CD4-positive, CD25-positive, alpha-beta regulatory T cell (primary cell): Measurements from ENCODE around the gene GALNT15. TPM values are rescaled to one million over a fixed set of nuclear protein-coding genes. Genes with fewer than 3 reads are reported as not detected.

Source experiments
- ATAC-seq, 2 donors: fragments of 150-1000 bp; cut with Tn5 transposase; one replicate each; pipeline ENCODE4 v1.10.0; 2021; ENCODE audit warnings: low read depth in 2 of 2, moderate number of reproducible peaks in 2 of 2, moderate library complexity in 1 of 2
- DNase-seq, 3 donors: peaks; one replicate each; pipeline versions ENCODE4 v3.0.0 to v3.0.0-alpha.2; 2012 to 2022; ENCODE audit warnings: mixed read lengths in 1 of 3
- H3K27ac ChIP-seq: one replicate; pipeline ENCODE4 v1.7.0; 2013; ENCODE audit warnings: mild to moderate bottlenecking, low read length; ENCODE audit not compliant: insufficient read depth, poor library complexity, severe bottlenecking
- H3K27me3 ChIP-seq: one replicate; pipeline ENCODE4 v1.7.0; 2013; ENCODE audit warnings: low read length; ENCODE audit not compliant: control insufficient read depth, insufficient read depth
- H3K36me3 ChIP-seq: one replicate; pipeline ENCODE4 v1.7.0; 2013; ENCODE audit warnings: mild to moderate bottlenecking, low read length, moderate library complexity; ENCODE audit not compliant: control insufficient read depth, insufficient read depth
- H3K4me1 ChIP-seq: 2 replicates; pipeline ENCODE4 v1.7.0; 2013; ENCODE audit warnings: mild to moderate bottlenecking, low read length; ENCODE audit not compliant: insufficient read depth, control insufficient read depth, poor library complexity, severe bottlenecking
- H3K4me3 ChIP-seq: one replicate; pipeline ENCODE4 v1.7.0; 2013; ENCODE audit warnings: low read depth, mild to moderate bottlenecking, low read length, moderate library complexity
- H3K9me3 ChIP-seq, 2 experiments: 1 replicate in 1 of 2; 2 replicates in 1 of 2; pipeline ENCODE4 v1.7.0; 2013; ENCODE audit warnings: low read length in 2 of 2, mild to moderate bottlenecking in 1 of 2, moderate library complexity in 1 of 2; ENCODE audit not compliant: control insufficient read depth in 2 of 2
- H3K27ac Mint-ChIP-seq, 3 donors: one replicate each; pipeline ENCODE4 v1.8.0; 2020 to 2022; ENCODE audit warnings: mild to moderate bottlenecking in 3 of 3, mixed read lengths in 3 of 3, moderate library complexity in 2 of 3
- H3K27me3 Mint-ChIP-seq: one replicate; pipeline ENCODE4 v1.8.0; 2022; ENCODE audit warnings: mild to moderate bottlenecking, mixed read lengths
- H3K36me3 Mint-ChIP-seq: one replicate; pipeline ENCODE4 v1.8.0; 2020; ENCODE audit warnings: mixed read lengths
- H3K4me1 Mint-ChIP-seq, 4 donors: one replicate each; pipeline ENCODE4 v1.8.0; 2020 to 2022; ENCODE audit warnings: mixed read lengths in 4 of 4, mild to moderate bottlenecking in 1 of 4
- H3K4me3 Mint-ChIP-seq, 4 donors: one replicate each; pipeline ENCODE4 v1.8.0; 2020 to 2022; ENCODE audit warnings: mild to moderate bottlenecking in 4 of 4, mixed read lengths in 4 of 4, moderate library complexity in 3 of 4
- H3K9me3 Mint-ChIP-seq, 7 donors: one replicate each; pipeline ENCODE4 v1.8.0; 2020 to 2022; ENCODE audit warnings: mixed read lengths in 7 of 7, mild to moderate bottlenecking in 3 of 7, moderate library complexity in 2 of 7
- polyA plus RNA-seq, 4 donors: library from polyadenylated mRNA; unstranded; fragments of 300-500 nt; fragmentation: Illumina TruSeq; gene quantifications; one replicate each; pipeline ENCODE4 v1.2.3, GENCODE V29; 2021
- total RNA-seq: library from RNA; stranded (reverse); gene quantifications from one replicate; pipeline ENCODE4 v1.2.3, GENCODE V29; 2022

The GALNT15 gene
- total and polyA plus RNA-seq, 5 donors from 2014 or later, result not detected

DNA sequence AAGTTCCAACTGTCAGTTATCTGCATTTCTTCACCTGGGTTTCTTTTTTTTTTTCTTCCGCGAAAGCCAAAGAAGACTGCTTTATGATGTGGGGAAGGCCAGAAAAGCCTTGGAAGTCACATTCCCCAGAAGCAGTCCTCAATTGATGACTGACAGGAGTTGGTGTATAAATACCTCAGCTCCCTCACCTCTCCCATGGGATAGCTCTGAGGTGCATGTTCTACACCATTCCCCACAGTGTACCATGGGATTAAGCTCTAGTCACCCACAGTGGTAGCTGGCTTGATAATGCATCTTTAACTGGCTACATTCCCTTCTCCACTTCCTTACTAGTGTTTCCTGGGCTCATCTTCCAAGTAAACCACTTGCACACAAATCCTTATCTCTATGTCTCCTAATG lies 59.8 kb downstream of the GALNT15 start:
- Histone ChIP-seq H3K4me3 (no peak overlapping the region), H3K27ac (no peak overlapping the region), H3K4me1 (no peaks in the 10 kb centered on the region), H3K27me3 (no peaks in the 10 kb centered on the region), H3K9me3 (no peaks in the 10 kb centered on the region), H3K36me3 (no peaks in the 10 kb centered on the region)
- no peaks in the 10 kb centered on the region for H3K36me3 Mint-ChIP-seq
- peaks cover 0 to 5% (median 0%) of the 10 kb centered on the region in 4 donors for H3K4me1 Mint-ChIP-seq
- H3K9me3 Mint-ChIP-seq, result peaks cover 0 to 5% (median 0%) of the 10 kb centered on the region in 7 donors
- DNase-seq, result no peak
- no peak for ATAC-seq
- no peak overlapping the region for H3K4me3 Mint-ChIP-seq
- H3K27ac Mint-ChIP-seq, result no peak overlapping the region
- peaks cover 23% of the 10 kb centered on the region for H3K27me3 Mint-ChIP-seq

DNA sequence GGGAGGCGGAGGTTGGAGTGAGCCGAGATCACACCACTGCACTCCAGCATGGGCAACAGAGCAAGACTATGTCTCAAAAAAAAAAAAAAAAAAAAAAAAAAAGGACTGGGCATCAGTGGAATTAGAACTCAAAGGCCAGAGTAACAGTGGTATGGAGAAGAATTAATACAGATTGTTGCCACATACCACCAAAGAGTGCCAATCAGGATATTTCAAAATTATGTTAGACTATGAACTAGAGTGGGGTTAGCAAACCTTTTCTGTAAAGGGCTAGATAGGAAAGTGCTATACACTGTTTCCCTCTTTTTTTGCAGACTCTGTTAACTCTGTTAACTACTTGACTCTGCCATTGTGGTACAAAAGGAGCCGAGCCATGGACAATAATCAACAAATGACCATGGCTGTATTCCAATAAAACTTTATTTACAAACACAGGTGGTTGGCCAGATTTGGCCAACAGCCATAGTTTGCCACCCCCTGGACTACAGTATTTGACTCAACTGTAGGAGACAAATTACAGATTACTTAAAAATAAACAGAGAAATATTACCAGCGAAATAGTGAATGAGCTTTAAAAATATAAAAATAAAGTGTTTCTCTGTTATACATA lies 61.7 kb downstream of the GALNT15 start:
- no peaks in the 10 kb centered on the region for H3K36me3 Mint-ChIP-seq
- no peak overlapping the region for H3K27ac ChIP-seq
- peaks cover 0 to under 1% (median 0%) of the 10 kb centered on the region in 7 donors for H3K9me3 Mint-ChIP-seq
- H3K27me3 Mint-ChIP-seq, result peaks cover 22% of the 10 kb centered on the region
- peaks cover 0 to 5% (median 2%) of the 10 kb centered on the region in 4 donors for H3K4me1 Mint-ChIP-seq
- H3K4me3 ChIP-seq, result no peak overlapping the region
- H3K4me1 ChIP-seq, result no peaks in the 10 kb centered on the region
- no peak for DNase-seq
- no peaks in the 10 kb centered on the region for H3K9me3 ChIP-seq
- H3K36me3 ChIP-seq, result no peaks in the 10 kb centered on the region
- no peaks in the 10 kb centered on the region for H3K27me3 ChIP-seq
- H3K27ac Mint-ChIP-seq, result no peak overlapping the region
- no peak for ATAC-seq
- no peak overlapping the region for H3K4me3 Mint-ChIP-seq

DNA sequence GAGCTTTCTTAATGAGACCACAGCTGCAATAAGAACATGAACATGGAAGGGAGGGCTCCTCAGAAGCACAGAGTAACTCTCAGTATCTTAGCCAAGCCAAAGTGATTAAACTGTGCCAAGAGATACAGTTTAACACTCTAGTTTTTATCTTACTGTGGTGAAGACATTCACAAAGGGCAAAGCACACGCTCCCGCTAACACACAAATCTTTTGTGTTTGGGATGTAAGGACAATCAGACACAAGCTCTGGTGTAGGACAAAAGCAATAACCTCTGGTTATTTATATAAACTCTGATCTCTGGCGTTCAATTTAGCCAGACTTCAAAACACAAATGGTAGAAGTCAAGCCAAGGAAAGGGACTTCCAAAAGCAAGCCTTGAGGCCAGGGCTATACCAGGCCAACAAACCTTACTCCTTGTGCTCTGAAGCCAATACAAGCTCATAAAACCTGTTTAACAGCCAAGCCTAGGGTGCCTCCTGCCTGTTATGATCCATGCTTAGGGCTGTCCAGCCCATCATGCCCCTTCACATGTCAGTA lies 62.4 kb downstream of the GALNT15 start:
- Histone ChIP-seq H3K36me3 (no peaks in the 10 kb centered on the region), H3K4me1 (no peaks in the 10 kb centered on the region), H3K27me3 (no peaks in the 10 kb centered on the region), H3K27ac (no peak overlapping the region), H3K4me3 (no peak overlapping the region), H3K9me3 (no peaks in the 10 kb centered on the region)
- H3K9me3 Mint-ChIP-seq, result no peaks in the 10 kb centered on the region
- H3K36me3 Mint-ChIP-seq, result no peaks in the 10 kb centered on the region
- H3K4me3 Mint-ChIP-seq, result no peak overlapping the region
- H3K27me3 Mint-ChIP-seq, result peaks cover 16% of the 10 kb centered on the region
- no peak overlapping the region for H3K27ac Mint-ChIP-seq
- ATAC-seq (no peak), DNase-seq (no peak)
- peaks cover 0 to 5% (median 2%) of the 10 kb centered on the region in 4 donors for H3K4me1 Mint-ChIP-seq

DNA sequence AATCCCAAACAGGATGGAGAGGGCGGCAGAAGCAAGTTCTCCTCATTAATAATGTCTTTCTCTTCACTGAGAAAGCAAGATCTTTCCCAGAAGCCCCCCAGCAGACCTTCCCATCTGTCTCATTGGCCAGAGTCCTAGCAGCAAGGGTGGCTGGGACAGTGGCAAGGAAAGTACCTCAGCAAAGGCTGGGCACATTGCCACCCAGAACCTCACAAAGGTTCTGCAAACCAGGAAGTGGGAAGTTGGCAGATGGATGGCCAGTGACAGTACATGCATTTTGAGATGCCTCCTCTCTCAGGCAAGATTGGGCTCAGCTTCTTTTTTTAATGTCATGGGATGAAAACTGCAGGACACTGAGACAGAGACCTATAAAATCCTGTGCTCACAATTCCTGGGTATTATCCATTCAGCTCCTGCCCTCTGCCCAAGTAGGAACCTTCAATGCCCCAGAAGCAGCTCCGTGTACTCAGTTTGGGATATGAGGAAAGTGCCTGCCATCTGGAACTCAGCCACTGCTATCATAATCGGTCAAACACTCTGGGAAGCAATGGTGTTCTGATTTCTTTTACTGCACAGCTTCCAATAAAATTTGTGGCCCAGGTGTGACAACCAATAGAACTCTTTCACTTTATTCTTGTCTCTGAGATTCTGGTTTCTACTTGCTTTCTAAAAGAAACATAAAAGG lies 64.7 kb downstream of the GALNT15 start:
- Mint-ChIP-seq H3K4me1 (peaks cover 0 to 4% (median 2%) of the 10 kb centered on the region in 4 donors), H3K9me3 (no peaks in the 10 kb centered on the region), H3K36me3 (peaks cover 3% of the 10 kb centered on the region), H3K4me3 (no peak overlapping the region), H3K27me3 (peaks cover 13% of the 10 kb centered on the region), H3K27ac (no peak overlapping the region)
- DNase-seq (no peak), ATAC-seq (no peak)
- Histone ChIP-seq H3K27me3 (no peaks in the 10 kb centered on the region), H3K36me3 (no peaks in the 10 kb centered on the region), H3K27ac (no peak overlapping the region), H3K9me3 (no peaks in the 10 kb centered on the region), H3K4me3 (no peak overlapping the region), H3K4me1 (no peaks in the 10 kb centered on the region)

DNA sequence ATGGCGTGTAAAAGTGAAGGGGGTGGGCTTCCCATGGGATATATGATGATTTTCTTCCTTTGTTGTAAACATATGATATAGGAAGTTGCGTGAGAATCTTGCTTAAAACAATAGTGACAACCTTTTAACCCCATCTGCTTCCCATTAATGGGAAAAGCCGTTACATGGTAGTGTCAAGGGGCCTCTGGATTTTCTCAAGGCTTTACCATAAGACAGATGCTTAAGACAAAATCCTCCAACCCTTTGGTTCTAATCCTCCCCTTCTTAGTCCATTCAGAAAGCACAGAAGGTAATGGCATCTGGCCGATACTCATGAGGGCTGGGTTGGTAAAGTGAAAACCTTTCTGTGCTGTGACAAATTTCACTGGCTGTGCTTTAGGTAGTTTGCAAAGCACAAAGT lies 65.3 kb downstream of the GALNT15 start:
- Histone ChIP-seq H3K36me3 (no peaks in the 10 kb centered on the region), H3K27me3 (no peaks in the 10 kb centered on the region), H3K4me3 (no peak overlapping the region), H3K27ac (no peak overlapping the region), H3K4me1 (no peaks in the 10 kb centered on the region), H3K9me3 (no peaks in the 10 kb centered on the region)
- H3K4me3 Mint-ChIP-seq, result no peak overlapping the region
- no peak for ATAC-seq
- H3K27me3 Mint-ChIP-seq, result peaks cover 13% of the 10 kb centered on the region
- no peaks in the 10 kb centered on the region for H3K9me3 Mint-ChIP-seq
- H3K36me3 Mint-ChIP-seq, result peaks cover 3% of the 10 kb centered on the region
- DNase-seq, result no peak
- peaks cover 0 to 4% (median 0%) of the 10 kb centered on the region in 4 donors for H3K4me1 Mint-ChIP-seq
- H3K27ac Mint-ChIP-seq, result no peak overlapping the region

DNA sequence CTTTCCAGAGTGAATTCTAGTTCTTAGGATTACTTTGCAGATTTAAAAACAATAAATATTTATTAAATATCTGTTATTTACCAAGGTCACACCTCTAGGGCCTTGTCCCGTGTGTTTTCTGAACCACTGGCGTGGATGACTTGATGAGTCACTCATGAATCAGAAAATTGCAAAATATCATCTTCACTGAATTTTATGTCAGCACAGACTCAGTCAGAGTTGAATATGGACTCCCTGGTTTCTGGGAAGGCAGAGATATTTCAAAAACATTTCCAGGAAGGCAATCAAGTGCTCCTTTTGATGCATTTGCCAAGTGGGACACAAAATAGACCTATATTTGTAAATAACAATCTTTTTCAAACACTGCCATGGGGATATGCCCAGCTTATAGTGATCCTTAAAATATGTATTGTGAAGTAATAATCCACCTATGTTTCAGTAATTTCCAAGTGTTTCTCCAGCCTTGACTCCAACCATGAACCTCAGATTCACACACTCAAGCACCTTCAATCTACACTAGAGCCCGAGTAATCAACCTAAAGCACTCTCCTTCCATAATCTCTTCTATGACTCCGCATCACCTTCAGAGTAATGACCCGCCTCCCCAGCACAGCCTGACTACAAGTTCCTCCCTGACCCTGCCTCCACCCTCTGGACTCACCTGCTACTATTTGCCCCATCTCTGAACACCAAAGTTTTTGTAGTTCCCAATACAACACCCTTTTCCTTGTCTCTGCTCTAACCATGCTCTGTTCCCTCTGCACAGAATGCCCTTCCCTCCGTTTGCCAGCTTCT lies 65.9 kb downstream of the GALNT15 start:
- H3K4me1 Mint-ChIP-seq, result peaks cover 0 to 4% (median 0%) of the 10 kb centered on the region in 4 donors
- H3K9me3 Mint-ChIP-seq, result no peaks in the 10 kb centered on the region
- no peak for ATAC-seq
- Histone ChIP-seq H3K4me3 (no peak overlapping the region), H3K27me3 (no peaks in the 10 kb centered on the region), H3K4me1 (no peaks in the 10 kb centered on the region), H3K36me3 (no peaks in the 10 kb centered on the region), H3K9me3 (no peaks in the 10 kb centered on the region), H3K27ac (no peak overlapping the region)
- H3K4me3 Mint-ChIP-seq, result no peak overlapping the region
- peaks cover 10% of the 10 kb centered on the region for H3K27me3 Mint-ChIP-seq
- H3K27ac Mint-ChIP-seq, result peak overlapping the region in 2 of 3 donors; percentile 39 to 81
- peak in 1 of 3 donors; percentile 39 for DNase-seq
- H3K36me3 Mint-ChIP-seq, result peaks cover 3% of the 10 kb centered on the region

DNA sequence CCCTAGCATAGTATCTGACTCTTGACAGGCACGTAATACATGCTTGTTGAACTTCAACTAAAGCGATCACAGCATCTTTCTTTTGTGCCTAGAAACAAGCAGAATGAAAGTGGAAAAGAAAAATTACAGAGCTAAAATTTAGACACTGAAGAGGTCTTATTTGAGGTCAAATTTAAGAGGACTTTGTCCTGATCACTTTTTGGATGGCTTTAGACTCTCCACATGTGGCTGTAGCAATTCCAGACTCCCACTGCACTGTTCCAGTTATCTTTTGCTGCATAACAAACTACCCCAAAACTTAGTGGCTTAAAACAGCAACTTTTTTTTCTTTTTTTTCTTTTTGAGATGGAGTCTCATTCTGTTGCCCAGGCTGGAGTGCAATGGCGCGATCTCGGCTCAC lies 66.7 kb downstream of the GALNT15 start:
- Histone ChIP-seq H3K4me1 (no peaks in the 10 kb centered on the region), H3K9me3 (no peaks in the 10 kb centered on the region), H3K4me3 (no peak overlapping the region), H3K27me3 (no peaks in the 10 kb centered on the region), H3K27ac (no peak overlapping the region), H3K36me3 (no peaks in the 10 kb centered on the region)
- Mint-ChIP-seq H3K9me3 (no peaks in the 10 kb centered on the region), H3K27me3 (peaks cover 10% of the 10 kb centered on the region), H3K4me1 (peaks cover 0 to 4% (median 0%) of the 10 kb centered on the region in 4 donors), H3K4me3 (no peak overlapping the region), H3K27ac (no peak overlapping the region), H3K36me3 (peaks cover 3% of the 10 kb centered on the region)
- ATAC-seq, result no peak
- DNase-seq, result no peak
